Erythroblast (primary cell): ENCODE data around the gene APOA4.
"Not testable (repeated sequence)": the region's sequence is repeated elsewhere in the genome, so short reads cannot be mapped to it uniquely, and the experiment has no call there.

Experiments
- DNase-seq, 2 experiments: peaks; one replicate each; lab custom pipeline; 2025; lab: John Stamatoyannopoulos, UW
- GATA1 ChIP-seq: IDR thresholded peaks from 2 replicates; pipeline ENCODE4 v1.6.1; 2011; ENCODE audit warnings: low read depth, mild to moderate bottlenecking, control low read depth, low read length, moderate library complexity
- POLR2A ChIP-seq: IDR thresholded peaks from 2 replicates; pipeline ENCODE4 v1.6.1; 2011; ENCODE audit warnings: mild to moderate bottlenecking, low read length

APOA4 gene

DNA sequence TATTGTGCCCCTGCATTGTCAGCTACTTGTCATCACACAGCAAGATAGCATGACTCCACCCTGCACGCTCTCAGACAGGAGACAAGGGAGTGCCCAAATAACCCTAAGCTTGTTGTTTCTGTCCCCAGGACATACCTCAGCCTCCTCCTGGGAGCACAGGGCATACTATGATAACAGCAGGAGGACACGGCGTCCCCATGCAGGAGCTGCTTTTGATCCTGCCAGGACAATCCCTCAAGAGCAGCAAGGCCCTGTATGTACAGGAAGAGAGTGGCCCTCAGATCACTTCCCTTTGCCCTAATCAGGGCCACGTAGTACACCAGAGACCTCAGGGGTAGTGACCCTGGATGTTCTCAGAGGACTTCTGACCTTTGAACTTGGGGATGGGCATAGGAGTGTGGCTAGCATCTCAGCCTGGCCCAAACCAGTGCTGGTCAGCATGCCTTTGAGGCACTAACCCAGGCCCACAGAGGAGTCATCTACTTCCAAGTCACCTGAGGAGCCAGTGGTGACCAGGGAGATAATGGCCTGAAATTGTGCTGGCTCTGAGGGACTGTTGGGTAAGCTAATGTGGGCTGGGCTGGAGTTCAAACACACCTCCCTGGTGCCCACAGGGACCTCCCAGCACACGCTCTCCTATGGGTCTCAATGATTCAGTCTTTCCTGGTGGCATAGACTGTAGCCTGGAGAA is 9.2 kb downstream of the APOA4 start:
- TF ChIP-seq GATA1 (no peak), POLR2A (no peak)
- no peak for DNase-seq

DNA sequence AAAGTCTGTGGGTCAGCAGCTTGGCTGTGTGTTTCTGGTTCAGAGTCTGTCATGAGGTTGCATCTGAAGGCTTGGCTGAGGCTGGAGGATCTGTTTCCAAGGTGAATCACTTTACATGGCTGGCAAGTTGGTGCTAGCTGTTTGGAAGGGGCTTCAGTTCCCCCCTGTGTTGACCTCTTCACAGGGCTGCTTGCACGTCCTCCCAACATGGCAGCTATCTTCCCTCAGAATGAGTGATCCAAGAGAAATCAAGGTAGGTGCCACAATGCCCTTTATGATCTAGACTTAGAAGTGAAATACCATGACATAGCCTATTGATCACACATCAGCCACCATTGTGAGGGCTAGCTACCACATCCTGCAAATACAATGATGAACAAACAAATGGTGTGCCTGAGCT is 9.9 kb downstream of the APOA4 start:
- TF ChIP-seq POLR2A: no peak
- TF ChIP-seq GATA1: no peak
- DNase-seq: no peak

- DNase-seq: no peak
- no peak for TF ChIP-seq GATA1
- no peak for TF ChIP-seq POLR2A
These were observed 11.0 kb downstream of the APOA4 start for GRCh38 chr11:116812109-116812508.

DNA sequence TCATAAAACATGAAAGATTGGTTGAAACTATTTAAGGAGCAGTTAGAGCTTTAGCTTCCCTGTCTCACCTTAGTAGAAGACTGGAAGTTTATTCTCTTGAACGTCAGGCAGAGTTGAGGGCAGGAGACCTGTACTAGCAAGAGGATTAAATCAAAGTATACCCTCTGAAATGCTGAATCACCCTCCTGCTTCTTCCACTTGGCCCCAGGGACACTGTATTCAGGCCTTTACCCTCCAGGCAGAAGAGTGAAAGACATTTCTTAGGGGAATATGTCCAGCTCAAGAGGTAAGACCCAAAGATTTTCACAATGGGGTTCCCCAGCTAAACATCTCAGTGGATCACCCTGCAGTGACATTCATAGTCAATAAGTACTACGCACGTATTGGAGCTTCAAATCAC is 11.9 kb downstream of the APOA4 start:
- TF ChIP-seq GATA1: no peak
- no peak for DNase-seq

GRCh38 chr11:116808262-116809175 is 14.6 kb downstream of the APOA4 start:
- DNase-seq: no peak
- TF ChIP-seq POLR2A (no peak), GATA1 (no peak)

DNA sequence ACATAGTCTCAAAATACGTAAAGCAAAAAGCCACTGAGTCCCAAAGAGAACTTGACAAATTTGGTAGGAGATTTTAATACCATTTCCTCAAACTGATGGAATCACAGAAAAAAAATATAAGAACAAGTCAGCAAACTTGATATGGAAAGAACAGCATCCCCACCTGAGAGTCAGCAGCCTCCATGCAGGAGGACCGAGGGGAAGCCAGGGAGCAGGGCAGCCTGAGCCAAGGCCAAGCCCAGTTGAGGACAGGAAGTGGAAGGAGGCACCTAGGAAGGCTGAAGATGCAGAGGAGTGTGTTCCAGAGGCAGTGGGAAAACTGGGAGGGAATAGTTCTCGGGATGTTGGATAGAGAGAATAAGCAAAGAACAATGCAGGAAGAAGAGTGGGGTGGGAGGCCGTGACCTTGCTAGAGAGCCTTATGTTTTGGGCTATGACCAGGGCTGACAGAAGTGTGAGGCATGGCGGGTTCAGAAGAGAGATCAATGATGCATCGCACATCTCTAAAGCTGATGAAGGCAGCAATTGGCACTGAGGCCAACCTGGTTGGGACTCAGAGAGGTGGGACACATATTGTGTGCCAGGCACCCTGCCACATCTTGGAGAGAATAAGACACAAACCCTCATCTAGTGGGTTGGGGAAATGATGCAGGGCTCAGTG is 15.4 kb downstream of the APOA4 start:
- TF ChIP-seq POLR2A: no peak
- TF ChIP-seq GATA1: no peak
- DNase-seq: no peak

DNA sequence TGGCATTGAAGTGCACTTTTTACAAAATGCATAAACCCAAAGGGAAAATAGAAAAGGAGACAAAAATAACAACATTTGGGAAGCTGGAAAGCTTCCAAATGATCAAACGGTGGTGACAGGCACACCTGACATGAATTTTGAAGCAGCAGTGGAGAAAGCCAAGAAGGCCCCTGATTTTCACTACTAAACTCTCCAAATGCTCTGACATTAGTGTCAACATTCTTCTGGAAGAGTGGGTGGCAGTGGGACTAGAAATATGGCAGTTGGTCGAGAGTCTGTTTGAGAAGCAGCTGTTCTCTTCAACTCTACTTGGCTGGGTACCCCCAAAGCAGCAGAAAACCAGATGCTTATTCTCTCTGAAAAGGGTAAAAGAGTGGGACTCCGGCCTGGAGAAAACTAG is 19.1 kb downstream of the APOA4 start:
- no peak for TF ChIP-seq POLR2A
- TF ChIP-seq GATA1: no peak
- no peak for DNase-seq

DNA sequence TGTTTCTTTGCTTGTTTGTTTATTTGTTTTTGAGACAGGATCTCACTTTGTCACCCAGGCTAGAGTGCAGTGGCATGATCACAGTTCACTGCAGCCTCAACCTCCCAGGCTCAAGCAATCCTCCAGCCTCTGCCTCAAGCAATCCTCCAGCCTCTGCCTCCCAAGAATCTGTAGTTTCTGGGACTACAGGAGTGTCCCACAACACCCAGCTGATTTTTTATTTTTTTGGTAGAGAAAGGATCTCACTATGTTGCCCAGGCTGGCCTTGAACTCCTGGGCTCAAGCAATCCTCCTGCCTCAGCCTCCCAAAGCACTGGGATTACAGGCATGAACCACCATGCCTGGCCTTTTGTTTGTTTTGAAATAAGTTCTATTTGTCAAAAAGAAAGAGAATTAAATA is 21.4 kb downstream of the APOA4 start:
- not testable (repeated sequence) for DNase-seq

GRCh38 chr11:116800610-116801009 is 22.5 kb downstream of the APOA4 start:
- DNase-seq: no peak
- TF ChIP-seq POLR2A: no peak
- no peak for TF ChIP-seq GATA1

- no peak for TF ChIP-seq GATA1
- TF ChIP-seq POLR2A: no peak
- no peak for DNase-seq
These were observed 24.7 kb downstream of the APOA4 start for GRCh38 chr11:116798368-116798767.

DNA sequence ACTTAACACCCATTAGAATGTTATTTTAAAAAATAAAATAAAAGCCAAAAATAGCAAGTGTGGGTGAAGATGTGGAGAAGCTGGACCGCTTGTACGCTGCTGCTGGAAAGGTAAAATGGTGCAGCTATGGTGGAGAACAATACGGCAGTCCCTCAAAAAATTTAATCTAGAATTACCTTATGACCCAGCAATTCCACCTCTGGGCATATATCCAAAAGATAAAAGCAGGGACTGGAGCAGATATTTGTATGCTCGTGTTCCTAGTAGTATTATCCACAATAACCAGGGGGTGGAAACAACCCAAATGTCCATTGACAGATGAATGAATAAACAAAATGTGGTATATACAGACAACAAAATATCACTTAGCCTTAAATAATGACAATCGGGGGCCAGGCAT is 25.3 kb downstream of the APOA4 start:
- TF ChIP-seq POLR2A (no peak), GATA1 (no peak)
- no peak for DNase-seq

- no peak for TF ChIP-seq POLR2A
- TF ChIP-seq GATA1: no peak
- DNase-seq: no peak
These were observed 26.6 kb downstream of the APOA4 start for GRCh38 chr11:116796548-116796947.

DNA sequence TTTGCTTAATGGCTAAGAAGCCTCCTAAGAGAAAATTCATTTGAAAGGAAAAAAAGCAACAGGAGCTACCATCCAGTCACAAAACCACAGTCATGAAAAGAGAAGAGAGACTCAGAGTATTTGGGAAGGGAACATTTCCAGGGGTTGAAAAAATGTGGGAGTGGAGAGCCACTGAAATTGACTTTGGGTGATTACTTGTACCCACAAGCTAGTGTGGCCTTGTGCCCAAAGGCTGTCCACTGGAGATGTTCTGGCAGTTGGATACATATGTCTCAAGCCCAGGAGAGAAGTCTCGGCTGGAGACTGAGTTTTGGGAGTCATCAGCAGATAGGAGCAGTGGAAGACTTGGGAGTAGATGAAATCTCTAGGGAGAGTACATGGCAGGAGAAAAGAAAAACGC is 28.3 kb downstream of the APOA4 start:
- no peak for TF ChIP-seq POLR2A
- TF ChIP-seq GATA1: no peak
- no peak for DNase-seq

DNA sequence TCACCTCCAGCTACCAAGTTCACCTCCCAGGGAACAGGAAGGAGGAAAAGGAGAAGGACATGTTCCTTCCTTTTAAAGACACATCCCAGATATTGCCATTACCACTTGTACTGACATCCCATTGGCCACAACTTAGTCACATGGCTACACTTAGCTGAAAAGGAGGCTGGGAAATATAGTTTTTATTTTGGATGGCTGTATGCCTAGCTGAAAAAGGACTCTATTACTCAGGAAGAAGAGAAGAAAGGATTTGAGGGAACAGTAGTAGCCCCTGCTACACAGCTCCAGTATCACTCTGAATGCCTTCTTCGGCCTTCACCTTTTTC is 29.4 kb downstream of the APOA4 start:
- no peak for DNase-seq
- TF ChIP-seq GATA1: no peak
- no peak for TF ChIP-seq POLR2A
